Panc1 (cell line): Measurements from ENCODE around the gene PRCC. TPM values are rescaled to one million over a fixed set of nuclear protein-coding genes. Genes with fewer than 3 reads are reported as not detected.

ENCODE experiments used
- ATAC-seq: fragments of 200-7000 bp; cut with Tn5 transposase; 2 replicates; pipeline ENCODE4 v1.9.1; 2020; ENCODE audit warnings: mild to moderate bottlenecking, moderate library complexity
- BruUV-seq: library from RNA; stranded (reverse); fragments of 400-500 nt; replicated peaks from 2 replicates; lab custom pipeline; 2021; lab: Mats Ljungman, UMichigan
- CTCF ChIA-PET: fragments of 300-600 bp; sonication (Branson Sonifier 250); formaldehyde crosslinking; loops from one replicate; lab custom pipeline; 2022; ENCODE audit warnings: antibody characterized with exemption; lab: Charles Lee
- POLR2A ChIA-PET: fragments of 300-600 bp; sonication (Branson Sonifier 250); formaldehyde crosslinking; loops from one replicate; lab custom pipeline; 2022; ENCODE audit warnings: antibody characterized with exemption; lab: Charles Lee
- DNase-seq: peaks from one replicate; pipeline ENCODE4 v3.0.0-alpha.2; 2010; ENCODE audit warnings: low read depth, low spot score
- H3K27ac ChIP-seq: 2 replicates; pipeline ENCODE4 v1.5.1; 2011; ENCODE audit warnings: mild to moderate bottlenecking, low read length, inconsistent platforms
- H3K27me3 ChIP-seq: fragments of 200-500 bp; sonication (Bioruptor generic); 2 replicates; pipeline ENCODE4 v1.6.0; 2014; ENCODE audit warnings: low read length, inconsistent platforms; ENCODE audit not compliant: control insufficient read depth, insufficient read depth
- H3K36me3 ChIP-seq: fragments of 200-500 bp; sonication (Bioruptor generic); 2 replicates; pipeline ENCODE4 v1.5.1; 2014; ENCODE audit warnings: inconsistent platforms, mild to moderate bottlenecking, low read length, moderate library complexity; ENCODE audit not compliant: control insufficient read depth, insufficient read depth
- H3K4me1 ChIP-seq: 2 replicates; pipeline ENCODE4 v1.5.1; 2011; ENCODE audit warnings: inconsistent platforms, mild to moderate bottlenecking, low read length, moderate library complexity; ENCODE audit not compliant: control insufficient read depth, insufficient read depth
- H3K4me3 ChIP-seq, 2 experiments: 2 replicates each; pipeline ENCODE4 v1.5.1; 2011 to 2012; ENCODE audit warnings: low read depth in 2 of 2, low read length in 2 of 2, mild to moderate bottlenecking in 2 of 2, inconsistent platforms in 1 of 2, moderate library complexity in 1 of 2
- H3K9me3 ChIP-seq: fragments of 200-500 bp; sonication (Bioruptor generic); 2 replicates; pipeline ENCODE4 v1.5.1; 2014; ENCODE audit warnings: low read depth, mild to moderate bottlenecking, inconsistent platforms, low read length, moderate library complexity; ENCODE audit not compliant: control insufficient read depth, insufficient read depth
- POLR2AphosphoS5 ChIP-seq: IDR thresholded peaks from 2 replicates; pipeline ENCODE4 v1.6.1; 2012; ENCODE audit warnings: mild to moderate bottlenecking, low read depth, low read length, moderate library complexity
- SIN3A ChIP-seq: IDR thresholded peaks from 2 replicates; pipeline ENCODE4 v1.6.1; 2012; ENCODE audit warnings: low read depth, mild to moderate bottlenecking, low read length, moderate library complexity, borderline replicate concordance; ENCODE audit not compliant: insufficient read depth
- TCF7L2 ChIP-seq: IDR thresholded peaks from 2 replicates; pipeline ENCODE4 v1.6.1; 2011; ENCODE audit warnings: mild to moderate bottlenecking, low read depth, low read length, inconsistent platforms
- in situ Hi-C: cut with HindIII; loops from 2 replicates; pipeline ENCODE4 v1.10.0; 2016; ENCODE audit warnings: low sequenced_read_pairs, low pct_unique_long_range_greater_than_20kb
- intact Hi-C: fragments of 100-400 bp; cut with micrococcal nuclease; formaldehyde crosslinking; loops from one replicate; pipeline ENCODE4 v1.10.0; 2022; ENCODE audit not compliant: unreplicated experiment
- total RNA-seq: library from RNA; stranded (reverse); gene quantifications from one replicate; pipeline ENCODE4 v1.2.1, GENCODE V29; 2021; ENCODE audit not compliant: unreplicated experiment
- TF ChIP-seq, protein P1 (sequence below), 2 experiments: IDR thresholded peaks; 2 replicates each; pipeline ENCODE4 v1.6.1; 2011 to 2012; ENCODE audit warnings: low read depth in 2 of 2, control low read depth in 1 of 2, low read length in 1 of 2, mild to moderate bottlenecking in 1 of 2, moderate library complexity in 1 of 2; ENCODE audit not compliant: insufficient read depth in 1 of 2
- TF ChIP-seq, protein P2 (sequence below): fragments of 450-650 bp; IDR thresholded peaks from 2 replicates; pipeline ENCODE4 v1.5.1; 2017; ENCODE audit warnings: mild to moderate bottlenecking

The PRCC gene
- total RNA-seq, 1 experiment from 2014 or later, result 78.5 TPM

DNA sequence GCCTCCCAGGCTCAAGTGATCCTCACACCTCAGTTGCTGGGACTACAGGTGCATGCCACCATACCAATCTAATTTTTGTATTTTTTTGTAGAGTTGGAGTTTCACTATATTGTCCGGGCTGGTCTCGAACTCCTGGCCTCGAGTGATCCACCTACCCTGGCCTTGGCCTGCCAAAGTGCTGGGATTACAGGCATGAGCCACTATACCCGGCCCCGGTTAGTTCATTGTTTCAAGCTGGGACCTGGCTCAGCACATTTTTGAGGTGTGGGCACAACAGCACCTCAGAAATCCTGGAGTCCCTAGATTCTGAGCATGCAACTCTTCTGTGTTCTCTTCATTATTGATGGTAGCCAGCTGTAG, 28.0 kb downstream of the PRCC start:
- TF ChIP-seq, protein P1, sequence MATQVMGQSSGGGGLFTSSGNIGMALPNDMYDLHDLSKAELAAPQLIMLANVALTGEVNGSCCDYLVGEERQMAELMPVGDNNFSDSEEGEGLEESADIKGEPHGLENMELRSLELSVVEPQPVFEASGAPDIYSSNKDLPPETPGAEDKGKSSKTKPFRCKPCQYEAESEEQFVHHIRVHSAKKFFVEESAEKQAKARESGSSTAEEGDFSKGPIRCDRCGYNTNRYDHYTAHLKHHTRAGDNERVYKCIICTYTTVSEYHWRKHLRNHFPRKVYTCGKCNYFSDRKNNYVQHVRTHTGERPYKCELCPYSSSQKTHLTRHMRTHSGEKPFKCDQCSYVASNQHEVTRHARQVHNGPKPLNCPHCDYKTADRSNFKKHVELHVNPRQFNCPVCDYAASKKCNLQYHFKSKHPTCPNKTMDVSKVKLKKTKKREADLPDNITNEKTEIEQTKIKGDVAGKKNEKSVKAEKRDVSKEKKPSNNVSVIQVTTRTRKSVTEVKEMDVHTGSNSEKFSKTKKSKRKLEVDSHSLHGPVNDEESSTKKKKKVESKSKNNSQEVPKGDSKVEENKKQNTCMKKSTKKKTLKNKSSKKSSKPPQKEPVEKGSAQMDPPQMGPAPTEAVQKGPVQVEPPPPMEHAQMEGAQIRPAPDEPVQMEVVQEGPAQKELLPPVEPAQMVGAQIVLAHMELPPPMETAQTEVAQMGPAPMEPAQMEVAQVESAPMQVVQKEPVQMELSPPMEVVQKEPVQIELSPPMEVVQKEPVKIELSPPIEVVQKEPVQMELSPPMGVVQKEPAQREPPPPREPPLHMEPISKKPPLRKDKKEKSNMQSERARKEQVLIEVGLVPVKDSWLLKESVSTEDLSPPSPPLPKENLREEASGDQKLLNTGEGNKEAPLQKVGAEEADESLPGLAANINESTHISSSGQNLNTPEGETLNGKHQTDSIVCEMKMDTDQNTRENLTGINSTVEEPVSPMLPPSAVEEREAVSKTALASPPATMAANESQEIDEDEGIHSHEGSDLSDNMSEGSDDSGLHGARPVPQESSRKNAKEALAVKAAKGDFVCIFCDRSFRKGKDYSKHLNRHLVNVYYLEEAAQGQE (IDR thresholded peaks at IDR 0.05; ENCODE audit: insufficient read depth in 1 of 2, low read depth in 2 of 2, low read length in 1 of 2), result no peak
- TF ChIP-seq TCF7L2 (no peak), POLR2AphosphoS5 (no peak)
- TF ChIP-seq, protein P2, sequence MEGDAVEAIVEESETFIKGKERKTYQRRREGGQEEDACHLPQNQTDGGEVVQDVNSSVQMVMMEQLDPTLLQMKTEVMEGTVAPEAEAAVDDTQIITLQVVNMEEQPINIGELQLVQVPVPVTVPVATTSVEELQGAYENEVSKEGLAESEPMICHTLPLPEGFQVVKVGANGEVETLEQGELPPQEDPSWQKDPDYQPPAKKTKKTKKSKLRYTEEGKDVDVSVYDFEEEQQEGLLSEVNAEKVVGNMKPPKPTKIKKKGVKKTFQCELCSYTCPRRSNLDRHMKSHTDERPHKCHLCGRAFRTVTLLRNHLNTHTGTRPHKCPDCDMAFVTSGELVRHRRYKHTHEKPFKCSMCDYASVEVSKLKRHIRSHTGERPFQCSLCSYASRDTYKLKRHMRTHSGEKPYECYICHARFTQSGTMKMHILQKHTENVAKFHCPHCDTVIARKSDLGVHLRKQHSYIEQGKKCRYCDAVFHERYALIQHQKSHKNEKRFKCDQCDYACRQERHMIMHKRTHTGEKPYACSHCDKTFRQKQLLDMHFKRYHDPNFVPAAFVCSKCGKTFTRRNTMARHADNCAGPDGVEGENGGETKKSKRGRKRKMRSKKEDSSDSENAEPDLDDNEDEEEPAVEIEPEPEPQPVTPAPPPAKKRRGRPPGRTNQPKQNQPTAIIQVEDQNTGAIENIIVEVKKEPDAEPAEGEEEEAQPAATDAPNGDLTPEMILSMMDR, result no peak
- no peak overlapping the region for H3K27ac ChIP-seq
- no peaks in the 10 kb centered on the region for H3K27me3 ChIP-seq
- ChIA-PET CTCF (interaction anchor here (0.7 kb wide), 1 partner anchor 41 kb away, joined by 4 read pairs; no protein-coding TSS in a partner anchor), POLR2A (no interaction called here)
- DNase-seq (no peak), ATAC-seq (no peak)
- H3K4me1 ChIP-seq, result no peaks in the 10 kb centered on the region
- no TSS peak for BruUV-seq
- no peak overlapping the region for H3K4me3 ChIP-seq
- in situ Hi-C loops, result no loop called here
- peaks cover 28% of the 10 kb centered on the region; the same call in 1 of the 2 replicates for H3K36me3 ChIP-seq
- intact Hi-C loops, result no loop called here
- no peaks in the 10 kb centered on the region for H3K9me3 ChIP-seq

DNA sequence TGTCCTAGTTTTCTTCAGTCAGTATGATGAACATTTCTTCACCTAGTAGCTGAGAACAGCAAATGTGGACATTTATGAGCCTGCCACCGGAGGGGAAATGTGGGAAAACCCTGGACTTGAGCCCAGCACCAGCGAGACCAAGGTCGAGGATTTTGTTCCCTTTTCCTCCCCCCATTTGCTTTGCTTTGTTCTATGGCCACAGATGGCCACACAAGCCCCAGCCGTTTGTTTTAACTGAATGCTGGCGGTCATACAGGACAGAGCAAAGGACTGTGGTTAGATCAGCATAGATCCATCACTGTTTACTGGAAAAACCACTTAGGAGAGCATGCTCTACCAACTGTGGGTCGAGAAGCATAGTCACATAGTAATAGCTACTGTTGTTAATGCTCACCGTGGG, 28.5 kb downstream of the PRCC start:
- H3K4me3 ChIP-seq, result no peak overlapping the region
- ChIA-PET POLR2A (no interaction called here), CTCF (interaction anchor here (0.8 to 1.6 kb wide), 2 partner anchors 64 to 69 kb away, joined by 3 to 7 read pairs; partner anchors contain the start of gene NTRK1)
- intact Hi-C loops, result no loop called here
- no peak overlapping the region for H3K27ac ChIP-seq
- H3K27me3 ChIP-seq, result no peaks in the 10 kb centered on the region
- TF ChIP-seq, protein P2, result no peak
- TF ChIP-seq, protein P1 (IDR thresholded peaks at IDR 0.05; ENCODE audit: insufficient read depth in 1 of 2, low read depth in 2 of 2, low read length in 1 of 2), result no peak
- TF ChIP-seq POLR2AphosphoS5, result no peak
- no peak for TF ChIP-seq SIN3A
- no peak for TF ChIP-seq TCF7L2
- no peak for DNase-seq
- H3K36me3 ChIP-seq, result peaks cover 31% of the 10 kb centered on the region; the same call in 1 of the 2 replicates
- no peak for ATAC-seq
- H3K9me3 ChIP-seq, result no peaks in the 10 kb centered on the region
- H3K4me1 ChIP-seq, result no peaks in the 10 kb centered on the region
- no TSS peak for BruUV-seq
- in situ Hi-C loops, result no loop called here
